RWPE2 (cell line): Measurements from ENCODE around the gene CNTFR.

Source experiments
- ATAC-seq: fragments of 200-7000 bp; cut with Tn5 transposase; 3 replicates; pipeline ENCODE4 v1.9.1; 2021; ENCODE audit warnings: low read depth
- DNase-seq: peaks from one replicate; pipeline ENCODE4 v3.0.0-alpha.2; 2020; ENCODE audit warnings: low spot score
- H3K27ac ChIP-seq: fragments of 450-650 bp; 2 replicates; pipeline ENCODE4 v1.5.1; 2017; ENCODE audit warnings: mild to moderate bottlenecking; ENCODE audit not compliant: poor library complexity, severe bottlenecking
- H3K27me3 ChIP-seq: fragments of 250-450 bp; sonication (Bioruptor Pico); 2 replicates; pipeline ENCODE4 v1.5.1; 2021; ENCODE audit warnings: mild to moderate bottlenecking, moderate library complexity; ENCODE audit not compliant: insufficient read depth, poor library complexity, severe bottlenecking
- H3K36me3 ChIP-seq: fragments of 250-450 bp; sonication (Bioruptor Pico); 2 replicates; pipeline ENCODE4 v1.5.1; 2020; ENCODE audit warnings: low read depth, mild to moderate bottlenecking, moderate library complexity
- H3K4me1 ChIP-seq: fragments of 250-450 bp; sonication (Bioruptor Pico); 2 replicates; pipeline ENCODE4 v1.5.1; 2021; ENCODE audit warnings: mild to moderate bottlenecking, moderate library complexity; ENCODE audit not compliant: insufficient read depth, poor library complexity, severe bottlenecking
- H3K4me3 ChIP-seq: fragments of 250-450 bp; sonication (Bioruptor Pico); 2 replicates; pipeline ENCODE4 v1.5.1; 2021; ENCODE audit warnings: mild to moderate bottlenecking, moderate library complexity; ENCODE audit not compliant: severe bottlenecking
- H3K9me3 ChIP-seq: fragments of 250-450 bp; sonication (Bioruptor Pico); 2 replicates; pipeline ENCODE4 v1.5.1; 2021; ENCODE audit warnings: mild to moderate bottlenecking, moderate library complexity; ENCODE audit not compliant: severe bottlenecking
- TF ChIP-seq, protein P1 (sequence below): fragments of 450-650 bp; IDR thresholded peaks from one replicate; pipeline ENCODE4 v1.5.1; 2017; ENCODE audit warnings: mild to moderate bottlenecking, moderate library complexity; ENCODE audit not compliant: poor library complexity, severe bottlenecking

The CNTFR gene

GRCh38 chr9:34512131-34513078 is 77.1 kb downstream of the CNTFR start:
- TF ChIP-seq, protein P1, sequence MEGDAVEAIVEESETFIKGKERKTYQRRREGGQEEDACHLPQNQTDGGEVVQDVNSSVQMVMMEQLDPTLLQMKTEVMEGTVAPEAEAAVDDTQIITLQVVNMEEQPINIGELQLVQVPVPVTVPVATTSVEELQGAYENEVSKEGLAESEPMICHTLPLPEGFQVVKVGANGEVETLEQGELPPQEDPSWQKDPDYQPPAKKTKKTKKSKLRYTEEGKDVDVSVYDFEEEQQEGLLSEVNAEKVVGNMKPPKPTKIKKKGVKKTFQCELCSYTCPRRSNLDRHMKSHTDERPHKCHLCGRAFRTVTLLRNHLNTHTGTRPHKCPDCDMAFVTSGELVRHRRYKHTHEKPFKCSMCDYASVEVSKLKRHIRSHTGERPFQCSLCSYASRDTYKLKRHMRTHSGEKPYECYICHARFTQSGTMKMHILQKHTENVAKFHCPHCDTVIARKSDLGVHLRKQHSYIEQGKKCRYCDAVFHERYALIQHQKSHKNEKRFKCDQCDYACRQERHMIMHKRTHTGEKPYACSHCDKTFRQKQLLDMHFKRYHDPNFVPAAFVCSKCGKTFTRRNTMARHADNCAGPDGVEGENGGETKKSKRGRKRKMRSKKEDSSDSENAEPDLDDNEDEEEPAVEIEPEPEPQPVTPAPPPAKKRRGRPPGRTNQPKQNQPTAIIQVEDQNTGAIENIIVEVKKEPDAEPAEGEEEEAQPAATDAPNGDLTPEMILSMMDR: no peak
- DNase-seq (peak; percentile 19), ATAC-seq (no peak)
- no peaks in the 10 kb centered on the region for H3K9me3 ChIP-seq
- no peaks in the 10 kb centered on the region for H3K36me3 ChIP-seq
- H3K4me1 ChIP-seq: no peaks in the 10 kb centered on the region
- no peak overlapping the region for H3K27ac ChIP-seq
- no peaks in the 10 kb centered on the region for H3K27me3 ChIP-seq
- H3K4me3 ChIP-seq: no peak overlapping the region

DNA sequence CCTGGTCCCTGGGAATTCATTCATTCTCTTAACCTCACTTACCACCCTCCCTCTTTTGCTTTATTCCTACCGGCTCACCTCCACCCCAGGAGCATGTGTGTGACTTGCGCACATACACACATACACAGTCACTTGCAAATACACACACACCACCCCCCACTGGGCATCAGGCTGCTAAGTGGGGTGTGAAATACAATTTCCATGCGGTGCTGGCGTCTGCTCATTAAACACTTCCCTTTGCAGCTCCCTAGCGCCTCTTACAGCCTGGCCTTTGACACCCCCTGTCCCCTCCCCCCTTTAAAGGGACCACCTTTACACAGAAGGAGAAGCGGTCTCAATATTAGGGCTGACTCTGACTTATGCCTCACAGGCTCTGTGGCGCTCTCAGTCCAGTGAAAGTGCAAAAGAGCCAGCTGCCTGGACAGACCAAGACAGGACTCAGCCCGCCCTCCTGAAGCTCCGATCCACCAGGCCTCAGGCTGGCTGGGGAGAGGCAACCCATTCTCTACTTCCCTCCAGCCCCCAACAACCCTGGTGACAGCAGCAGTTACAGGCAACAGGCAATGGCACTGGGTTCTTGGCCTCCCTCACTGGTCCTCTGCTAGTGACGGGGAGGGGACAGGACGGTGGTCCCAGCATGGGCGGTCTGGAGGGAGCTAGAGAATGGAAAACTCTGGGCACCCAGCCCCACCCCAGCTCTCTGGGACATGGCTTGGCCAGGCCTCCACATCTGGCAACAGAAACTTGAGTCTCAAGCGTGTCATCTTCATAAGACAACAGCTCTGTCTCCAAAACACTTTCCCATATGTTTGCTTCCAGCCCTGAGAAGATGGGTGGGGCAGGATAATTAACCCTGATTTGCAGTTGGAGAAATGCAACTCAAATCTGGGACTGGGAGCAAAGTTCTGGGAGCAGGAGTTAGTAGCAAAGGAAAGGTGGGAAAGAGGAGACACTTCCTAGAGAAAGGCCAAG is 78.7 kb downstream of the CNTFR start:
- H3K27me3 ChIP-seq: no peaks in the 10 kb centered on the region
- no peak overlapping the region for H3K27ac ChIP-seq
- peak; percentile 24 for DNase-seq
- H3K4me1 ChIP-seq: no peaks in the 10 kb centered on the region
- H3K9me3 ChIP-seq: no peaks in the 10 kb centered on the region
- H3K4me3 ChIP-seq: no peak overlapping the region
- no peak for ATAC-seq
- no peaks in the 10 kb centered on the region for H3K36me3 ChIP-seq
- TF ChIP-seq, protein P1: no peak

GRCh38 chr9:34508951-34509350 is 80.6 kb downstream of the CNTFR start:
- no peak overlapping the region for H3K4me3 ChIP-seq
- no peak overlapping the region for H3K27ac ChIP-seq
- ATAC-seq: no peak
- H3K36me3 ChIP-seq: no peaks in the 10 kb centered on the region
- no peaks in the 10 kb centered on the region for H3K9me3 ChIP-seq
- DNase-seq: peak; percentile 27
- H3K4me1 ChIP-seq: no peaks in the 10 kb centered on the region
- TF ChIP-seq, protein P1: no peak
- H3K27me3 ChIP-seq: no peaks in the 10 kb centered on the region

DNA sequence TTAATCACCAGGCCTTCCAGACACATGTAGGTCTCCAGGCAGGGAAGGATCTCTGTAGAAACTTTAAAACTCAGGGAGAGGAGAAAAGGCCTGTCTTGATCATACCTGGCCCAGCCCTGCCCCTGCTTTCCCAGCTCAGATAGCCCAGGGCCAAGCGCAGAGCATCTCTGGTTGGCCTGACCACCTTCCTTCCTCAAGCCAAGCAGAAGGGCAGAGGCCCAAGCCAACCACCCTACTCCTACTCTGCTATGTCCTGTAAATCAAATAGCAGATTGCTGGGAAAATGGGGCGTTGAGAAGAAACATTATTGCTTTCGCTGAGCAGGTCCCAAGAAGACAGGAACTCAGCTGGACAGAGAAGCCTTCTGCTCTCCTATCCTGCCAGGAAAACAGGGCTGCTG is 81.1 kb downstream of the CNTFR start:
- H3K4me3 ChIP-seq: no peak overlapping the region
- TF ChIP-seq, protein P1: no peak
- ATAC-seq (no peak), DNase-seq (peak; percentile 7)
- H3K4me1 ChIP-seq: no peaks in the 10 kb centered on the region
- no peaks in the 10 kb centered on the region for H3K27me3 ChIP-seq
- no peaks in the 10 kb centered on the region for H3K36me3 ChIP-seq
- no peak overlapping the region for H3K27ac ChIP-seq
- H3K9me3 ChIP-seq: no peaks in the 10 kb centered on the region
